LNCaP clone FGC (cell line): Measurements from ENCODE around the gene CHRNA9.

Source experiments
- DNase-seq: peaks from one replicate; pipeline ENCODE4 v3.0.0-alpha.2; 2011; ENCODE audit warnings: low read depth
- H3K4me3 ChIP-seq: 2 replicates; pipeline ENCODE4 v1.5.1; 2011; ENCODE audit warnings: mild to moderate bottlenecking, low read depth, low read length, control low read depth
- CTCF ChIP-seq: IDR thresholded peaks from 2 replicates; pipeline ENCODE4 v1.5.1; 2012; ENCODE audit warnings: mild to moderate bottlenecking; ENCODE audit not compliant: control insufficient read depth, insufficient read depth; ENCODE audit errors: extremely low read depth

CHRNA9 gene

GRCh38 chr4:40309250-40309774 is 25.8 kb upstream of the CHRNA9 start:
- H3K4me3 ChIP-seq, result no peak overlapping the region
- DNase-seq, result peak; percentile 65
- TF ChIP-seq CTCF, result peak; percentile 77

GRCh38 chr4:40310225-40310624 is 24.9 kb upstream of the CHRNA9 start:
- TF ChIP-seq CTCF, result no peak
- no peak for DNase-seq
- no peak overlapping the region for H3K4me3 ChIP-seq

DNA sequence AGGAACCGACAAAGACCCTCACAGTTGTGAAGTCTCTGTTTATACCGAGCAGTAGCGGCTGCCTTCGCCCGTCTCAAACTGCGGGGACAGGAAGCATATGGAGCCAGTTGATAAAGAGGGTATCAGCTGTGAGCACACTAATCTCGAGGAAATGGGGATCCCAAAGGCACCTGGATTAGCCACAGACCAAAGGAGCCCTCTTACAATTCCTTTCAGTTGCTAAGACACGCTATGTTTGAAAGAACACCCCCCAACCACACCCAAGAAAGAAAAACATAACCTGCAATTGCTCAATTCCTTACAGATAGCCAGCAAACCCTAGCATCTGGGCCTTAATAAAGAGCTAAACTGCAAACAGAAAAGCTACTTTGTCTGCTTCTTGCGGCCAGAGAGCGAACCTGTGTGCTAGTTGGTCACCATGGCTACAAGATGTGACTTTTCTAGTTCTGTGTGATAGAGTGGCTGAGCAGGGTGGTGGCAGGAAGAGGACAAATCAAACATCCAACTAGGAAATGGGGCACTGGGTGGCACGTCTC is 23.3 kb upstream of the CHRNA9 start:
- no peak for DNase-seq
- no peak overlapping the region for H3K4me3 ChIP-seq
- TF ChIP-seq CTCF, result no peak

GRCh38 chr4:40314951-40315350 is 20.2 kb upstream of the CHRNA9 start:
- no peak overlapping the region for H3K4me3 ChIP-seq
- no peak for DNase-seq
- no peak for TF ChIP-seq CTCF

DNA sequence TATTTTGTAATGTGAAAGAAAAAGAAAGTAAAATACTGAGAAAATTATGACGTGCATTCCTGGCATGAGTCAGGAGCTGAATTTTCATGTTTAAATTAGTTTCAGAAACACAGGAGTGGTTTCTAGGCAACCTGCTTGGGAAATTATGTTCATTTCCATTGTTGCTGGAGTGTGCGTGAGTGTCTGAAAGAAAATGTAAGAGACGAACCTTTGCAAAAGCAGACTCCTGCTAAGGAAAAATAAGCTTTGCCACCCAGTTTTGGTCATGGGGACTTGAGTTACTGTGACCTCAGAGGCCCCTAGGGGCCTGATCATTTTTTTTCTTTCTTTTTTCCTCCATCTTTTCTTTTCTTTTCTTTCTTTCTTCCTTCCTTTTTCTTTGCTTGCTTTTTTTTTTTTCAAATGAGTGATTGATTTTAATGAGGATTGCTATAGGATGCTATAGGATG is 18.8 kb upstream of the CHRNA9 start:
- DNase-seq, result no peak
- no peak for TF ChIP-seq CTCF
- H3K4me3 ChIP-seq, result no peak overlapping the region

DNA sequence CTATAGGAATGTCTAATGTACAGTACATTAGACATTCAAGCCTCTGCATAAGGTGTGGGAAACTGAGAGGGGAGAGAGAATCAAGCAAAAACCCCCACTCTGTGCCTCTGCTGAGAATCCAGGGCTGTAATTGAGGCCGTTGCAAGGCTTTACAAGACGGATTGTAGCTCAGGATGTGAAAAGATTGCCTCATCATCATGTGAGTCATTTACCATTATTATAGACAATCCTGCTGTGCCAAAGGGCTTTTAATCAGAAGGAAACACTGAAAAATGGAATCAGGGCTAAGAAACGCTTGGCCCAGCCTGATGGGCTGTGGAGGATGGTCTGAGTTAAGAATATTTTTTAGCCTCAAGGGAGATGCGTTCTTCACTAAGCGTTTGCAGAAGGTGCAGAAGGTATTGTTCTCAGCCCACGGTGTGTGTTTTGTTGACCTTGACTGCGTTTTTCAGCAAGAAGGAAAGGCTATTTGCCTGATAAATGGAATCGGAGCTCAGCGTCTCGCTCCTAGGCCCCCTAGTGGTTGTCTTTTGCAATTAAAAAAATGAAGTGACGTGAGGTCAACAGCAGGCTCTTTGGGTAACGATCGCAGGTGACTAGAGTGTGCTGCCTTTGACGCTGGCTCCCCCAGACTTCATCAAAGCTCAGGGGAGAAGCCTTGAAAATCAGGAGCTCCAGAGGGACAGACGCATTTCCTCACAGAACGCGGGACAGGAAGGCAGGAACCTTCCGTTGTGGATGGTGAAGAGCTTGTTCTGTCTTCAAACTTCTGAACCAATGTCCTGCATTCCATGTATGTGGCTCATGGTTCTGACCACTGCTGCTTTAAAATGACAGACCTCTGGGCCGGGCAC is 18.1 kb upstream of the CHRNA9 start:
- H3K4me3 ChIP-seq, result no peak overlapping the region
- TF ChIP-seq CTCF, result peak; percentile 69
- DNase-seq, result peak; percentile 39
